ENCODE data around the gene ADTRP. TPM values are rescaled to one million over a fixed set of nuclear protein-coding genes. Genes with fewer than 3 reads are reported as not detected.

ADTRP gene
- total and polyA plus RNA-seq, 10 of the 15 experiments (the other 5 are each of a cell fraction or from before 2014, with no cell fraction given) = 0.10 to 2.6 (median 2.1) TPM

GRCh38 chr6:11778648-11779328 is at the start of gene ADTRP (continued):
- no peak for TF ChIP-seq SIN3A (IDR thresholded peaks at IDR 0.05; ENCODE audit: low read depth, low read length)
- TF ChIP-seq RB1 (IDR thresholded peaks at IDR 0.05; ENCODE audit: borderline replicate concordance) = no peak
- no peak for TF ChIP-seq ZBED1 (IDR thresholded peaks at IDR 0.05; ENCODE audit: borderline replicate concordance)
- no peak for TF ChIP-seq ZNF274 (IDR thresholded peaks at IDR 0.05; ENCODE audit: insufficient read depth, insufficient read length)
- no peak for TF ChIP-seq CBX5 (IDR thresholded peaks at IDR 0.05; ENCODE audit: low read depth)
- TF ChIP-seq TCF12 (IDR thresholded peaks at IDR 0.05; ENCODE audit: low read depth, low read length) = no peak
- TF ChIP-seq ATF7 (IDR thresholded peaks at IDR 0.05; ENCODE audit: low read depth) = no peak
- no peak for TF ChIP-seq ASH2L (IDR thresholded peaks at IDR 0.05; ENCODE audit: borderline replicate concordance, low read depth)

- ChIA-PET RAD21 (ENCODE audit: unreplicated experiment) (interaction anchor here (2.3 to 8.9 kb wide), 4 partner anchors 12 to 114 kb away, joined by 17 to 93 read pairs (median 30); no protein-coding TSS in a partner anchor), CTCF (interaction anchor here (1.4 kb wide), 1 partner anchor 96 kb away, joined by 3 read pairs; no protein-coding TSS in a partner anchor), POLR2A (interaction anchor here (1.6 to 2.8 kb wide), 3 partner anchors 105 to 187 kb away, joined by 3 to 22 read pairs (median 4); no protein-coding TSS in a partner anchor), SMC1A (ENCODE audit: uncharacterized antibody, unreplicated experiment) (interaction anchor here (0.5 to 5.1 kb wide), 7 partner anchors 9 to 464 kb away, joined by 3 to 40 read pairs (median 24); partner anchors contain the start of gene EDN1)
- 0 out of 2 replicates have a peak overlapping the region, but pooled peaks have one; percentile 9 for H3K27ac ChIP-seq (ENCODE audit: control insufficient read depth, insufficient read depth)
- H3K4me3 ChIP-seq = no peak overlapping the region
- DNase-seq (ENCODE audit: low read depth, low spot score) = no peak
- no peak overlapping the region for H3K4me2 ChIP-seq (ENCODE audit: control insufficient read depth, insufficient read depth)
- no peak overlapping the region for H3K9ac ChIP-seq (ENCODE audit: control insufficient read depth, insufficient read depth, low read length)
- H3K79me2 ChIP-seq (ENCODE audit: control insufficient read depth, insufficient read depth, low read length) = no peaks in the 10 kb centered on the region
- H3K27me3 ChIP-seq (replicated peaks in 1 of 2; ENCODE audit: control insufficient read depth in 2 of 2, insufficient read depth in 2 of 2, low read length in 1 of 2) = no peaks in the 10 kb centered on the region
- H3K36me3 ChIP-seq (ENCODE audit: control insufficient read depth in 2 of 2, insufficient read depth in 2 of 2, low read length in 1 of 2) = no peaks in the 10 kb centered on the region
- 94% methylated on average over 8 of the region's 8 CpGs for WGBS (ENCODE audit: insufficient coverage, insufficient replicate concordance, low lambda C conversion rate, missing lambda C conversion rate)
- FAIRE-seq = no peak
- peaks cover 56% of the 10 kb centered on the region for H3K4me1 ChIP-seq (ENCODE audit: control insufficient read depth, insufficient read depth, low read length)
- H3K9me3 ChIP-seq (replicated peaks; ENCODE audit: control insufficient read depth, insufficient read depth, low read length) = peaks cover 13% of the 10 kb centered on the region
- in situ Hi-C loops (cut with MboI) (no loop called here), intact Hi-C loops (cut with micrococcal nuclease; ENCODE audit: unreplicated experiment) (loop anchor here (2.0 to 10.0 kb wide), 3 partner anchors 226 to 781 kb away; no protein-coding TSS in a partner anchor)
- ATAC-seq = no peak
- H2AFZ ChIP-seq (ENCODE audit: control insufficient read depth, low read depth, low read length) = no peak overlapping the region
- no peaks in the 10 kb centered on the region for H4K20me1 ChIP-seq (ENCODE audit: control insufficient read depth, insufficient read depth)
- BruUV-seq (replicated peaks) = no TSS peak
- TF ChIP-seq EED (IDR thresholded peaks at IDR 0.05; ENCODE audit: low read depth) = no peak
- no peak for TF ChIP-seq EP300 (IDR thresholded peaks at IDR 0.05; ENCODE audit: borderline replicate concordance in 1 of 2, control insufficient read depth in 1 of 2, low read depth in 2 of 2, low read length in 2 of 2)
- TF ChIP-seq ZNF687 (IDR thresholded peaks at IDR 0.05) = no peak
- no peak for TF ChIP-seq BCL3 (IDR thresholded peaks at IDR 0.05; ENCODE audit: borderline replicate concordance, insufficient read depth, low read depth, low read length, poor library complexity, severe bottlenecking)
- no peak for TF ChIP-seq SIX5 (IDR thresholded peaks at IDR 0.05; ENCODE audit: low read depth, low read length, severe bottlenecking)
- no peak for TF ChIP-seq ZNF384 (IDR thresholded peaks at IDR 0.05; ENCODE audit: borderline replicate concordance, low read depth, low read length)
- TF ChIP-seq SREBF1 (IDR thresholded peaks at IDR 0.05; ENCODE audit: low read length) = no peak
- TF ChIP-seq JUND (IDR thresholded peaks at IDR 0.05; ENCODE audit: low read depth, low read length) = no peak
- TF ChIP-seq NR2C2 (IDR thresholded peaks at IDR 0.05; ENCODE audit: borderline replicate concordance, control insufficient read depth, insufficient read length, low read depth) = no peak
- no peak for TF ChIP-seq NFIC (IDR thresholded peaks at IDR 0.05; ENCODE audit: low read depth, low read length)
Observed at GRCh38 chr6:11826779-11827178, 48.2 kb upstream of the ADTRP start.
